Left colon (tissue), 2 donors: ENCODE measurements around the gene LDB2. TPM values are rescaled to one million over a fixed set of nuclear protein-coding genes. Genes with fewer than 3 reads are reported as not detected.
A peak's percentile ranks its signal among the peaks of the same experiment; 100 is the strongest.

ENCODE experiments used
- ATAC-seq: fragments of 200-7000 bp; cut with Tn5 transposase; one replicate; pipeline ENCODE4 v1.9.1; 2020; ENCODE audit warnings: mild to moderate bottlenecking, moderate library complexity
- DNase-seq, 2 donors: peaks; one replicate each; pipeline ENCODE4 v3.0.0-alpha.2; 2020
- intact Hi-C, 2 donors: fragments of 100-400 bp; cut with DNase I in 1 of 2; cut with micrococcal nuclease in 1 of 2; formaldehyde crosslinking; loops; one replicate each; pipeline versions ENCODE4 v1.11.2 to v1.14.0; 2022; cut with DNase I, micrococcal nuclease
- total RNA-seq, 2 donors: library from RNA; stranded (reverse); fragmentation: NEBNext Ultra II Directional; extraction: Animal tissue kit (Norgen Biotek cat#: 25700); gene quantifications; one replicate each; pipeline ENCODE4 v1.2.1, GENCODE V29; 2021
- donor health status: DM: no; HTN: no; CAD: no.
- donor health status: DM: yes; HTN: yes; CAD: no.

The LDB2 gene
- total RNA-seq, 2 donors from 2014 or later, result 3.1 to 6.9 TPM

- intact Hi-C loops, result no loop called here
- ATAC-seq (no peak), DNase-seq (no peak)
Observed at GRCh38 chr4:16819652-16820051, 78.8 kb downstream of the LDB2 start.

- DNase-seq (no peak), ATAC-seq (no peak)
- intact Hi-C loops, result no loop called here
Observed at GRCh38 chr4:16818005-16818404, 80.4 kb downstream of the LDB2 start.

- no peak for ATAC-seq
- intact Hi-C loops, result no loop called here
Observed at GRCh38 chr4:16817286-16817685, 81.2 kb downstream of the LDB2 start.

DNA sequence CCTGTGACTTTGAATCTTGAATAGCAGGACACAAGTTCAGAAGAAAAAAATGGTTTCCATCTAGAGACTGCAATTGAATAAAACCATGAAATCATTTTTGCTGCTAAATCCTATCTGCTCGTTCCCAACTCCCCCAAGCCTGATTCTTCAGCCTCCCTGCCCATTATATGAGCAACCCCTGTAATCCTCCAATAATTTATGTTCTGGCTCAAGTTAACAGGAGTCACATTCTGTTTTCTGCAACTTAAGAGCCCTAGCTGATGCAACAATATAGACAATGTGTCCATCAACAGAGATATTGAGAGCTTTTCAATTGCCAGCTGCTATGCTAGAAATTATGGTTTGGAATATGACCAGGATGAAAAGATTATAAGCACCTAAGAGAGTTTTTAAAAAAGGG, 84.1 kb downstream of the LDB2 start:
- DNase-seq (no peak), ATAC-seq (no peak)
- intact Hi-C loops, result no loop called here

More at GRCh38 chr4:16817286-16817685, 81.2 kb downstream of the LDB2 start:
- no peak for DNase-seq

- DNase-seq (no peak), ATAC-seq (no peak)
- intact Hi-C loops, result no loop called here
Observed at GRCh38 chr4:16812041-16812440, 86.4 kb downstream of the LDB2 start.

GRCh38 chr4:16809943-16810342, 88.5 kb downstream of the LDB2 start:
- intact Hi-C loops, result no loop called here
- DNase-seq, result no peak
- no peak for ATAC-seq

GRCh38 chr4:16809064-16809463, 89.4 kb downstream of the LDB2 start:
- intact Hi-C loops, result no loop called here
- DNase-seq, result no peak
- ATAC-seq, result no peak

- ATAC-seq (no peak), DNase-seq (no peak)
- intact Hi-C loops, result no loop called here
Observed at GRCh38 chr4:16807355-16807754, 91.1 kb downstream of the LDB2 start.

DNA sequence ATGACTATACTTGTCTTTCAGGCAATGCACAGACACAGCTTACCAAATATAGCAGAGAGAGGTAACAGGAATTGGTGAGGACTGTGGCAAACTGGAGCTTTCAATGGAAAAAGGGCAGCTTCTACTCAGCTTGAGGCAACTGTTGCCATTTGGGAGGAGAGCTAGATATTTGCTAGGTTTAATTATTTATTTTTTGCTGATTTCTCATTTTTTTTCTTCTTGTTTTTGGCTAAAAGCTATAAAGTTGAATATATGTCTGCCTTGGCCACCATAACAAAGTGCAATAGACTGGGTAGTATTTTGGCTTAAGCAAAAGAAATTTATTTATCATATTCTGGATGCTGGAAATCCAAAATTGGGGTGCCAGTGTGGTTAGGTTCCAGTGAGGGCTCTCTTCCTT, 93.9 kb downstream of the LDB2 start:
- intact Hi-C loops, result no loop called here
- no peak for DNase-seq
- no peak for ATAC-seq

GRCh38 chr4:16802044-16802443, 96.4 kb downstream of the LDB2 start:
- DNase-seq, result no peak
- intact Hi-C loops, result no loop called here
- no peak for ATAC-seq

DNA sequence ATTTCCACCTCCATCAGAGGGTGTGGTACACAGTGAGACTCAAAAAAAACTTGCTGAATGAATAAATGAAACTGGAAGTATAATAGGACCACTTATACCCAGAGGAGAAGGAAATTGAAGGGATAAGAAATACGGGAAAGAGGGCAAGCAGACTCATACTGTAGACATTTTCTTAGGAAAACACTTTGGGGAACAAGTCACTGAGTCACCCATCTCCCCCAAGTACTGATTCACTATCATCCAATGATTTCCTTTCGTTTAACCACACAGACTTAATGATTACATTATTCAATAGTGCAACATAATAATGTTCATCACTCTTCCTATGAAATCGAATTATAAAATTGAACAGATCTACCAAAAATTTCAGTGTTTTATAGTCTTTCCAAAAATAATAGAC, 97.1 kb downstream of the LDB2 start:
- DNase-seq (no peak), ATAC-seq (no peak)
- intact Hi-C loops, result no loop called here

- intact Hi-C loops, result no loop called here
- DNase-seq, result peak in 1 of 2 donors; percentile 6
- ATAC-seq, result no peak
Observed at GRCh38 chr4:16794816-16795445, 103.5 kb downstream of the LDB2 start.

DNA sequence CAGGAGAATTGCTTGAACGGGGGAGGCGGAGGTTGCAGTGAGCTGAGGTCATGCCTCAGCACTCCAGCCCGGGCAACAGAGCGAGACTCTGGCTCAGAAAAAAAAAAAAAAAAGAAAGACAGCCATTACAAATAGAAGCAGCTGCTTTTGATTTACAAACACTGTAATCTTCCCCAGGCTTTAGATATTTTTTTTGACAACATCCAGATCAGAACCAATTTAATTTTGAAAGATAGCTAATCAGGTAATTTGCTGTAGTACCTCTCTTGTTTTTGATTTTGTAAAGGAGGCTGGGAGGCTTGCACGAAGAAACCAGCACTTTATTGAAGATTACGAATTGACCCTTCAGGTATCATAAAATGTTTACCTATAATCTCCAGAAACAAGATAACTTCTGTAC, 107.0 kb downstream of the LDB2 start:
- intact Hi-C loops, result no loop called here
- no peak for ATAC-seq
- no peak for DNase-seq

DNA sequence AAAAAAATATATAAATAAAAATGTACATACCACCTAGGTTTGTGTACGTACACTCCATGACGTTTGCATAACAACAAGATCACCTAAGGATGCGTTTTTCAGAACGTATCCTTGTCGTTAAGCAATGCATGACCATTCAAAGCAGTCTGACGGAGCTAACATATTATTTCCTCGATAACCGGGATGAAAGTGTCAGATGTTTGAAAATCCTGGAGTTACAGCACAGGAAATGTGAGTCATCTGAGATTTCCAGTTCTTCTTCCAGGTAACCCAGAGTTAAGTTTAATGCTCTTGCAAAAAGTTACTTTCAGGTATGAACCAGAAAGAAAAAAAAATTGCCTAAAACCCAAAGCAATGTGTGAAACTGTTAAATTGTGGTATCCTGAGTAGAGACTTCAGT, 107.9 kb downstream of the LDB2 start:
- ATAC-seq, result no peak
- intact Hi-C loops, result no loop called here
- DNase-seq, result no peak

- ATAC-seq (no peak), DNase-seq (no peak)
- intact Hi-C loops, result no loop called here
Observed at GRCh38 chr4:16788868-16789267, 109.6 kb downstream of the LDB2 start.

GRCh38 chr4:16785793-16786527, 112.5 kb downstream of the LDB2 start:
- DNase-seq (no peak), ATAC-seq (no peak)
- intact Hi-C loops, result no loop called here

- intact Hi-C loops, result no loop called here
- ATAC-seq (no peak), DNase-seq (no peak)
Observed at GRCh38 chr4:16783119-16783518, 115.3 kb downstream of the LDB2 start.

GRCh38 chr4:16779028-16779675, 119.3 kb downstream of the LDB2 start:
- ATAC-seq, result no peak
- DNase-seq, result no peak
- intact Hi-C loops, result no loop called here

- intact Hi-C loops, result no loop called here
- no peak for ATAC-seq
- no peak for DNase-seq
Observed at GRCh38 chr4:16777726-16778125, 120.7 kb downstream of the LDB2 start.

DNA sequence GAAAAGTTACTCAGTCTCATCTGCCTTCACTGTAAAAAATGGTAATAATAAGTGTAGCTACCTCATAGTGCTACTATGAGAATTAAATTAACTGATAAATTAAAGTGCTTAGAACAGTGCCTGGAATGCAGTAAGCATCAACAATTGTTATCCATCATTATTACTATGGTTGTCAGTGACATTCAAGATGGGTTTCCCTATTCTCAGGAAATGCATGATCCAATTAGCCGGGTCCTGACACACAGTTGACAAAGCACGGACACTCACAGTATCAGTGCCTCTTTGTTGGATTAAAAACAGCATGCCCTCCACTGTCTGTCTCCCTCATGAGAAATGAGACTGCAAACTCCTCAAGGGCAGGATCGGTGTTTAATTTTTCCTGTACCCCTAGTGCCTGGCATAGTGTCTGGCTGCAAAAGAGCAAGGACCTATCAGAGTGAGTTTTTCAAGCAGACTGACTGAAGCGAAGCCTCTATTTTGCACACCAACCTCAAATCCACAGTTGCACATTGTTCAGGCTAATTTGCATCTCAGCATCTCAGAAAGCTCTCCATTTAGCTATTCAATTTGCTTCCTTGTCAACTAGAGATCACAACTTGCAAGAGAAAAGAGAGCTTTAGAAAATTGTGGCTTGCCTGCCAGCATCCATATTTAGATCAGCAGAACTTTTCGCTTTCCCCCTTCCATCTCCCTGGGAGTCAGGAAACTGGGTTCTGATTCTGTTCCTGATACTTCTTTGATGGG, 122.9 kb downstream of the LDB2 start:
- no peak for ATAC-seq
- intact Hi-C loops, result no loop called here
- DNase-seq, result no peak
